Measurements from ENCODE around the gene RPS6KB2. TPM values are rescaled to one million over a fixed set of nuclear protein-coding genes. Genes with fewer than 3 reads are reported as not detected.
A peak's percentile ranks its signal among the peaks of the same experiment; 100 is the strongest.

The RPS6KB2 gene
- total RNA-seq, 3 donors from 2014 or later (not counting 1 experiment from before 2014, with no cell fraction given), result 81.0 to 89.6 (median 84.6) TPM

DNA sequence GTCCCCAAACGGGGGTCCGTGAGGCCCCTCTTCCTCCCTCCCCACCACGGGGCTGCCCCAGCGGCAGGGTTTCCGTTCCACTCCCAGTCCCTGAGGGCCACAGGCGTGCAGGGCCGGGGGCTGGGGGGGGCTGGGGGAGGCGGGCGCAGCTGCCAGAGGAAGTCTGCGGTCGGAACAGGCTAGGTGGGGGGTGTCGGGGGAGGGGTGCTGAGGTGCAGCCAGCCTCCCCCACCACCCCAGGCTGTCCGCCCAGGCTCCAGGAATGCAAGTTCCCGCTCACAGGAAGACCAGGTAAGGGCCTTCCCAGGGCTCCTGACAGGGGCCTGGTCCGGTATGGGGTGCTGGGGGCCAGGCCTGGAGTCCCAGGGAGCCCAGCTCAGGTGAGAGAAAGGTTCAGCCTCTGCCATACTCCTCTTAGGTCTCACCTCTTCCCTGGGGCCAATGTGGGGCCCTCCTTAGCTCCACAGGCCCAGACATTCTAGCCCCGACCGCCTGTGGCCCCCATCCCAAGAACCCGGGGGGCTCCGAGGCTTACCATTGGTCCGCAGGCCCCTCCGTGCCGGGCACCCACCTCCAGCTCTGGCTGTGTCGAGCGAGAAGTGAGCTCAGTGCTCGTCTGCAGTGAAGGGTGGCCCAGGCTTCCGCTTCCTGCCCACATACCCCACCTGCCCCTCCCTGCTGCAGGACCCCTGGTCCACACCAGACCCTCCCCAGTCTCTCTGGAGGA, 9.0 kb downstream of the RPS6KB2 start, which contains the start of gene PTPRCAP:
Gene PTPRCAP (minus strand): TSS at position 601 of the 727 bp plus-strand sequence. CDS start 63 bp downstream, at position 538.
- H3K9me3 Mint-ChIP-seq, result no peaks in the 10 kb centered on the region
- Histone ChIP-seq H3K4me3 (ENCODE audit: low read length) (peak within 1 kb of the TSS; percentile 81), H3K27me3 (ENCODE audit: control insufficient read depth, insufficient read depth, low read length) (no peaks in the 10 kb centered on the region), H3K27ac (ENCODE audit: low read length) (peak within 1 kb of the TSS; percentile 75), H3K4me1 (ENCODE audit: control insufficient read depth, insufficient read depth, low read length) (peaks cover 89% of the 10 kb centered on the region), H3K36me3 (ENCODE audit: control insufficient read depth, insufficient read depth, low read length) (peaks cover 23% of the 10 kb centered on the region), H3K9me3 (ENCODE audit: control insufficient read depth, insufficient read depth, low read length) (no peaks in the 10 kb centered on the region)
- TF ChIP-seq, protein P1, sequence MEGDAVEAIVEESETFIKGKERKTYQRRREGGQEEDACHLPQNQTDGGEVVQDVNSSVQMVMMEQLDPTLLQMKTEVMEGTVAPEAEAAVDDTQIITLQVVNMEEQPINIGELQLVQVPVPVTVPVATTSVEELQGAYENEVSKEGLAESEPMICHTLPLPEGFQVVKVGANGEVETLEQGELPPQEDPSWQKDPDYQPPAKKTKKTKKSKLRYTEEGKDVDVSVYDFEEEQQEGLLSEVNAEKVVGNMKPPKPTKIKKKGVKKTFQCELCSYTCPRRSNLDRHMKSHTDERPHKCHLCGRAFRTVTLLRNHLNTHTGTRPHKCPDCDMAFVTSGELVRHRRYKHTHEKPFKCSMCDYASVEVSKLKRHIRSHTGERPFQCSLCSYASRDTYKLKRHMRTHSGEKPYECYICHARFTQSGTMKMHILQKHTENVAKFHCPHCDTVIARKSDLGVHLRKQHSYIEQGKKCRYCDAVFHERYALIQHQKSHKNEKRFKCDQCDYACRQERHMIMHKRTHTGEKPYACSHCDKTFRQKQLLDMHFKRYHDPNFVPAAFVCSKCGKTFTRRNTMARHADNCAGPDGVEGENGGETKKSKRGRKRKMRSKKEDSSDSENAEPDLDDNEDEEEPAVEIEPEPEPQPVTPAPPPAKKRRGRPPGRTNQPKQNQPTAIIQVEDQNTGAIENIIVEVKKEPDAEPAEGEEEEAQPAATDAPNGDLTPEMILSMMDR (IDR thresholded peaks at IDR 0.05), result no peak
- H3K36me3 Mint-ChIP-seq, result no peaks in the 10 kb centered on the region
- DNase-seq (peak; percentile 62 to 86), ATAC-seq (peak; percentile 40 to 67 (median 58))
- peak within 1 kb of the TSS; percentile 95 for H3K4me3 Mint-ChIP-seq
- under 1% methylated on average over 15 of the region's 26 CpGs for WGBS (ENCODE audit: insufficient coverage)
- H3K27me3 Mint-ChIP-seq (ENCODE audit: low read depth in 2 of 2), result no peaks in the 10 kb centered on the region
- peak within 1 kb of the TSS; percentile 85 to 88 for H3K27ac Mint-ChIP-seq
- intact Hi-C loops (cut with micrococcal nuclease), result loop anchor here (2.0 kb wide), 1 partner anchor 34 kb away; no protein-coding TSS in a partner anchor
- peaks cover 63 to 86% of the 10 kb centered on the region in 2 donors for H3K4me1 Mint-ChIP-seq

- H3K4me1 ChIP-seq (ENCODE audit: control insufficient read depth, insufficient read depth, low read length), result peaks cover 89% of the 10 kb centered on the region
- H3K27me3 Mint-ChIP-seq (ENCODE audit: low read depth in 2 of 2), result no peaks in the 10 kb centered on the region
- peak overlapping the region; percentile 85 to 88 for H3K27ac Mint-ChIP-seq
- ATAC-seq, result no peak
- H3K36me3 Mint-ChIP-seq, result no peaks in the 10 kb centered on the region
- peak overlapping the region; percentile 81 for H3K4me3 ChIP-seq (ENCODE audit: low read length)
- DNase-seq, result no peak
- no peaks in the 10 kb centered on the region for H3K27me3 ChIP-seq (ENCODE audit: control insufficient read depth, insufficient read depth, low read length)
- no peaks in the 10 kb centered on the region for H3K9me3 ChIP-seq (ENCODE audit: control insufficient read depth, insufficient read depth, low read length)
- peaks cover 62 to 87% of the 10 kb centered on the region in 2 donors for H3K4me1 Mint-ChIP-seq
- 23% methylated on average over 3 of the region's 3 CpGs for WGBS (ENCODE audit: insufficient coverage)
- no peaks in the 10 kb centered on the region for H3K9me3 Mint-ChIP-seq
- TF ChIP-seq, protein P1 (IDR thresholded peaks at IDR 0.05), result no peak
- peak overlapping the region; percentile 75 for H3K27ac ChIP-seq (ENCODE audit: low read length)
- peak overlapping the region; percentile 95 for H3K4me3 Mint-ChIP-seq
- intact Hi-C loops (cut with micrococcal nuclease), result loop anchor here (2.0 kb wide), 1 partner anchor 35 kb away; no protein-coding TSS in a partner anchor
- peaks cover 21% of the 10 kb centered on the region for H3K36me3 ChIP-seq (ENCODE audit: control insufficient read depth, insufficient read depth, low read length)
These were observed 9.5 kb downstream of the RPS6KB2 start for GRCh38 chr11:67437809-67438157.

DNA sequence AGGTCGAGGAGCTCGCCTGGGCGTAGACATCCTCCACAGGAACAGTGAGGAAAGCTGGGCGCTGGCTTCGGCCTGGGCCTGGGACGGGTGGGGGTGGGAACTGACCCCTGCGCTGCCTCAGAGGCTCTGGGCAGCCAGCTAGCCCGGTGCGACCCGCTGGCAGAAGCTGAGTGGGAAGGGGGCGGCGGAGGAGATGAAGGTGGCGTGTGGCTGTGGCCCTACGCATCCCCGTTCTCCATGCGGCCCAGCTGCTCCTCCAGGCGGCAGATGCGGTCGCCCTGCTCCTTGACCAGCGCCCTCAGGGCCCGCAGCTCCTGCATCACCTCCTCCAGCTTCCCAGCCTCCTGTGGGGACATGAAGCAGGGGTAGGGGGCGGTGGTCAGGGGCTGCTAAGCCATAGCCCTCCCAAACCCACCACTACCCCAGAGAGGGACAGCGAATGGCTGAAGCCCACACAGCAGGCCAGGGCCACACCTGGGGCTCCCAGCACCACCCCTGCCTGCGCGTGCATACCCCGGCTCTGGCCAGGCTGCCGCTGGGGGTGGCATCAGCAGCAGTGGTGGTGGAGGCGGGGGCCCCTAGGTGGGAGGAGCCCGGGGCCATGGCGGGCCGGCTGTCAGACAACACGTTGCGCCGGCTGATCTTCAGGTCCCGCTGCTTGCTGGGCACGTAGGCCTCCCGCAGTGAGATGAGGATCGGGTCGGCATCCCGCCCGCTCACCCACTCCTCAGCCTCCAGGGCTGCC, 10.0 kb downstream of the RPS6KB2 start:
- Mint-ChIP-seq H3K27me3 (ENCODE audit: low read depth in 2 of 2) (no peaks in the 10 kb centered on the region), H3K36me3 (no peaks in the 10 kb centered on the region), H3K9me3 (no peaks in the 10 kb centered on the region), H3K4me1 (peaks cover 59 to 84% of the 10 kb centered on the region in 2 donors), H3K4me3 (peak overlapping the region; percentile 95), H3K27ac (peak overlapping the region; percentile 88 to 91)
- TF ChIP-seq, protein P1 (IDR thresholded peaks at IDR 0.05), result no peak
- WGBS (ENCODE audit: insufficient coverage), result 46% methylated on average over 36 of the region's 41 CpGs
- H3K4me1 ChIP-seq (ENCODE audit: control insufficient read depth, insufficient read depth, low read length), result peaks cover 87% of the 10 kb centered on the region
- peaks cover 18% of the 10 kb centered on the region for H3K36me3 ChIP-seq (ENCODE audit: control insufficient read depth, insufficient read depth, low read length)
- no peaks in the 10 kb centered on the region for H3K27me3 ChIP-seq (ENCODE audit: control insufficient read depth, insufficient read depth, low read length)
- intact Hi-C loops (cut with micrococcal nuclease), result no loop called here
- peak; percentile 55 to 84 for DNase-seq
- H3K4me3 ChIP-seq (ENCODE audit: low read length), result peak overlapping the region; percentile 81
- peak; percentile 43 to 61 (median 48) for ATAC-seq
- H3K9me3 ChIP-seq (ENCODE audit: control insufficient read depth, insufficient read depth, low read length), result no peaks in the 10 kb centered on the region
- peak overlapping the region; percentile 75 for H3K27ac ChIP-seq (ENCODE audit: low read length)
